SK-N-SH treated with all-trans-retinoic acid at 6 μM for 48 hours (cell line): ENCODE results near the gene COG4.

Experiments used
- ARNTL ChIP-seq: fragments of 450-650 bp; formaldehyde crosslinking; IDR thresholded peaks from 2 replicates; pipeline ENCODE4 v1.5.0; 2020; ENCODE audit warnings: low read depth, mild to moderate bottlenecking, moderate library complexity, borderline replicate concordance
- CREB5 ChIP-seq: fragments of 250-450 bp; sonication (Bioruptor Pico); IDR thresholded peaks from 2 replicates; pipeline ENCODE4 v1.5.1; 2020; ENCODE audit warnings: low read depth, mild to moderate bottlenecking, moderate library complexity
- CSDC2 ChIP-seq: fragments of 250-450 bp; sonication (Bioruptor Pico); IDR thresholded peaks from 2 replicates; pipeline ENCODE4 v1.5.0; 2020; ENCODE audit warnings: mild to moderate bottlenecking, moderate library complexity
- ESRRG ChIP-seq: fragments of 250-450 bp; sonication (Bioruptor Pico); IDR thresholded peaks from 2 replicates; pipeline ENCODE4 v1.6.1; 2021; ENCODE audit warnings: mild to moderate bottlenecking
- GLIS3 ChIP-seq: fragments of 250-450 bp; sonication (Bioruptor Pico); IDR thresholded peaks from 2 replicates; pipeline ENCODE4 v1.5.0; 2020; ENCODE audit warnings: mild to moderate bottlenecking, moderate library complexity
- POU6F1 ChIP-seq: fragments of 250-450 bp; sonication (Bioruptor Pico); IDR thresholded peaks from 2 replicates; pipeline ENCODE4 v1.8.0; 2021; ENCODE audit warnings: low read depth, mild to moderate bottlenecking, moderate library complexity, borderline replicate concordance
- PPARA ChIP-seq: fragments of 250-450 bp; sonication (Bioruptor Pico); IDR thresholded peaks from 2 replicates; pipeline ENCODE4 v1.5.0; 2020; ENCODE audit warnings: mild to moderate bottlenecking, borderline replicate concordance
- SNAI2 ChIP-seq: fragments of 250-450 bp; sonication (Bioruptor Pico); IDR thresholded peaks from 2 replicates; pipeline ENCODE4 v1.5.0; 2020; ENCODE audit warnings: mild to moderate bottlenecking, moderate library complexity
- TSHZ2 ChIP-seq: fragments of 250-450 bp; sonication (Bioruptor Pico); IDR thresholded peaks from 2 replicates; pipeline ENCODE4 v1.5.0; 2020; ENCODE audit warnings: mild to moderate bottlenecking, moderate library complexity
- ZFP3 ChIP-seq: fragments of 250-450 bp; sonication (Bioruptor Pico); IDR thresholded peaks from 2 replicates; pipeline ENCODE4 v1.5.0; 2020; ENCODE audit warnings: mild to moderate bottlenecking, moderate library complexity
- ZFP30 ChIP-seq: fragments of 450-650 bp; formaldehyde crosslinking; IDR thresholded peaks from 2 replicates; pipeline ENCODE4 v1.5.0; 2022; ENCODE audit warnings: mild to moderate bottlenecking, moderate library complexity
- TF ChIP-seq, protein P1 (sequence below): fragments of 250-450 bp; sonication (Bioruptor Pico); IDR thresholded peaks from 2 replicates; pipeline ENCODE4 v1.5.1; 2021; ENCODE audit warnings: mild to moderate bottlenecking, moderate library complexity
- TF ChIP-seq, protein P2 (sequence below): fragments of 250-450 bp; sonication (Bioruptor Pico); IDR thresholded peaks from 2 replicates; pipeline ENCODE4 v1.8.0; 2020; ENCODE audit warnings: mild to moderate bottlenecking, moderate library complexity, borderline replicate concordance

- TF ChIP-seq CREB5 (CRISPR knock-in tag) = no peak
- TF ChIP-seq ARNTL (CRISPR knock-in tag) = no peak
- TF ChIP-seq POU6F1 (CRISPR knock-in tag) = no peak
- TF ChIP-seq, protein P1, sequence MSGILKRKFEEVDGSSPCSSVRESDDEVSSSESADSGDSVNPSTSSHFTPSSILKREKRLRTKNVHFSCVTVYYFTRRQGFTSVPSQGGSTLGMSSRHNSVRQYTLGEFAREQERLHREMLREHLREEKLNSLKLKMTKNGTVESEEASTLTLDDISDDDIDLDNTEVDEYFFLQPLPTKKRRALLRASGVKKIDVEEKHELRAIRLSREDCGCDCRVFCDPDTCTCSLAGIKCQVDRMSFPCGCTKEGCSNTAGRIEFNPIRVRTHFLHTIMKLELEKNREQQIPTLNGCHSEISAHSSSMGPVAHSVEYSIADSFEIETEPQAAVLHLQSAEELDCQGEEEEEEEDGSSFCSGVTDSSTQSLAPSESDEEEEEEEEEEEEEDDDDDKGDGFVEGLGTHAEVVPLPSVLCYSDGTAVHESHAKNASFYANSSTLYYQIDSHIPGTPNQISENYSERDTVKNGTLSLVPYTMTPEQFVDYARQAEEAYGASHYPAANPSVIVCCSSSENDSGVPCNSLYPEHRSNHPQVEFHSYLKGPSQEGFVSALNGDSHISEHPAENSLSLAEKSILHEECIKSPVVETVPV (CRISPR knock-in tag) = no peak
- no peak for TF ChIP-seq PPARA
- TF ChIP-seq, protein P2, sequence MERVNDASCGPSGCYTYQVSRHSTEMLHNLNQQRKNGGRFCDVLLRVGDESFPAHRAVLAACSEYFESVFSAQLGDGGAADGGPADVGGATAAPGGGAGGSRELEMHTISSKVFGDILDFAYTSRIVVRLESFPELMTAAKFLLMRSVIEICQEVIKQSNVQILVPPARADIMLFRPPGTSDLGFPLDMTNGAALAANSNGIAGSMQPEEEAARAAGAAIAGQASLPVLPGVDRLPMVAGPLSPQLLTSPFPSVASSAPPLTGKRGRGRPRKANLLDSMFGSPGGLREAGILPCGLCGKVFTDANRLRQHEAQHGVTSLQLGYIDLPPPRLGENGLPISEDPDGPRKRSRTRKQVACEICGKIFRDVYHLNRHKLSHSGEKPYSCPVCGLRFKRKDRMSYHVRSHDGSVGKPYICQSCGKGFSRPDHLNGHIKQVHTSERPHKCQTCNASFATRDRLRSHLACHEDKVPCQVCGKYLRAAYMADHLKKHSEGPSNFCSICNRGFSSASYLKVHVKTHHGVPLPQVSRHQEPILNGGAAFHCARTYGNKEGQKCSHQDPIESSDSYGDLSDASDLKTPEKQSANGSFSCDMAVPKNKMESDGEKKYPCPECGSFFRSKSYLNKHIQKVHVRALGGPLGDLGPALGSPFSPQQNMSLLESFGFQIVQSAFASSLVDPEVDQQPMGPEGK (CRISPR knock-in tag) = no peak
- no peak for TF ChIP-seq ESRRG (CRISPR knock-in tag)
- no peak for TF ChIP-seq TSHZ2
- TF ChIP-seq ZFP30 = no peak
- no peak for TF ChIP-seq GLIS3 (CRISPR knock-in tag)
- no peak for TF ChIP-seq ZFP3 (CRISPR knock-in tag)
- TF ChIP-seq SNAI2 (CRISPR knock-in tag) = no peak
- no peak for TF ChIP-seq CSDC2 (CRISPR knock-in tag)
Observed at GRCh38 chr16:70571623-70572022, 48.3 kb upstream of the COG4 start.
